NT2/D1 (cell line): ENCODE data around the gene HSPA12B.

Experiments used
- SUZ12 ChIP-seq: IDR thresholded peaks from 2 replicates; pipeline ENCODE4 v1.6.1; 2011; ENCODE audit not compliant: insufficient read length, insufficient read depth; ENCODE audit errors: extremely low read depth
- YY1 ChIP-seq: IDR thresholded peaks from 2 replicates; pipeline ENCODE4 v1.6.1; 2011; ENCODE audit not compliant: insufficient read length, insufficient read depth
- ZNF274 ChIP-seq: IDR thresholded peaks from 2 replicates; pipeline ENCODE4 v1.6.1; 2011; ENCODE audit warnings: mild to moderate bottlenecking, low read depth, low read length

GRCh38 chr20:3763671-3764601 lies 31.5 kb downstream of the HSPA12B start:
- TF ChIP-seq YY1 (no peak), SUZ12 (no peak), ZNF274 (no peak)
